NCI-H526 (cell line): Measurements from ENCODE around the gene TNS3.

Experiments used
- DNase-seq, 2 experiments: peaks; one replicate each; lab custom pipeline; 2025; lab: John Stamatoyannopoulos, UW

The TNS3 gene

DNA sequence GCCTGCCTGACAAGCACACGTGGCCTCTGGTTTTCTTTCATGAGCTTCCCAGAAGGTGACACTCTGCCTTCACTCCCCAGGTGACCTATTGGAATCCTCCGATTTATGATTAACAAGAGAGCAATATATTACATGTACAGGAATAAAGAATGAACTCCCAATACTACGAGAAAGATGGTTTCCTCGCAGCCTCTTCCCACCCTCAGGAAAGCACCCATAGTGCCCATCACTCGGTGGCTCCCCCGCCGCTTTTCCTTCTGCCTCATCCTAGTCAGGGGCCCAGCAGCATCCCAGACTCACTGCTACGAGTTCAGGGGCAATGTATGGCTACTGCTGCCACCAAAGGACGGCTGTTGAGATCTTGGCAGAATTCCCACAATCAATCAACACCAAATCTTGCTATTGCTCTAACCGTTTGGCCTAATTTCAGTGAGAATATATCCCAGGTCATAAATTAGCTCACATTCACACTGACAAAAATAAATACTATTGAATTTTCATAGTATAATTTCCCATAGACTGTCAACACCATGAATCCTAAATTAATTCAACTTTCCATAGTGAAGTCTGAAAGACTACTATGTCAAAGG is 196.3 kb downstream of the TNS3 start:
- no peak for DNase-seq

DNA sequence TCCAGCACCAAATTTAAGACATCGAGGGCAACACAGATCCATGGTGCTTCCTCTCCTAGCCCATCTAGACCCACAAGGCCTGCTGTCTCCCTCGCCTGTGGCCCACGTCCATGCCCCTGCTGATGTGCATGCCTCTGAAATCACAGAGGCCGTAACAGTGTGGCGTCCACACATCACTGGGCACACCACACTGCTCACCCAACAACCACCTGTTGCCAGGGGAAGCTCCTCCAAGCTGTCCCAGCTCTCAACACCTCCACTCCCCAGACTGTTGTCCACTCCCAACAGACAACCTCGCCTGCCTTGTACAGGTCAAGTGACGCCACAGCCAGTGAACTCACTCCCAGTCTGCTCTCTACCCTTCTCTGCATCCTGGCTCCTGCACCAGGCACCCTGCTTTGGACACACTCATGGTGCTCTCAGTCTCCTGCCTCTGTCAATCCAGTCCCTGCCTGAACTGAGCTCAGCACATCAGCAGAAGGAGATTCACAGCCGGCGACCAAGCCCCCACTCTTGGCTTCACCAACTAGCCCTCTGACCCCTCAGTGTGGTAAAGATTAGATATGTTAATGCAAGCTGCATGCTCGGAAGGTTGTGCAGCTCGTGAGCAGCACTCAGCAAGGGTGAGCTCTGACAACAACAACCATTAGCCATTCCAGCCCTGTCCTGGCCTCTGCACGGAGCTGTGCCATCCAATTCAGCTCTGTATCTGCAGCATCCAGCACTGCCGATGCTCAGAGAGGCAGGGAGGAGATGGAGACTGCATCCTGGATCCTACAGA is 197.0 kb downstream of the TNS3 start:
- no peak for DNase-seq

DNA sequence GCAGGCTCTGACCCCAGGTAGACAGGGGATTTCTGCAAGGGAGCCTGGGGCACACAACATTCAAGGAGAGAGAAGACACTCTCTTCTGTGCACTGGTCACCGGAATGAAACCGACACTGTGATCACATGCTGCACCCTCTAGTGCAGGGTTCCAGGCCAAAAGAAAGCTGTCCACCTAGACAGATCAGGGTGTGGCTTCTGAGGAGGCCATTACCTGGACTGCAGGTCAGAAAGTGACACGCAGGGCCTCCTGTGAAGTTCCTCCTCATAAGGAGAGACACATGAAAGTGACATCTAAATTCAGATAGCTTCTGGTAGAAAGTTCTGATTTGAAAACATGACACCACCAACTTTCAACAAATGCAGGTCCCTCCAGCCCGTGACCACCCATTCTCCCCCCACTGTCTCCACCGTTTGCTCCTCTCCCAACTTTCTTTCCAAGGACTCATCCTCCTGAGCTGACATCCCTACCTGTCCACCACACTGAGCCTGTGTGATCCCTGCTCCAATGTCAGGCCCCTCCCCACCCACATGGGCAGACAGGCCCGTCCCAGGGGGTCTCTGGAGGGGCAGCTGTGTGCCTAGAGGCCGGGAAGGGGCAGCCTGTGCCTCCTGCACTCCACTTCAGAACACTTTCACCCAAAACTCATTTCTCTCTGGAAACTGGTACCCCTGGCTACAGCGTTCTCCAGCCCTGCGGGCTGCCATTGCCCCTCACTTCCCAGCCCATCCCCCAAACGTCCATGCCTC is 198.0 kb downstream of the TNS3 start:
- DNase-seq: no peak

DNA sequence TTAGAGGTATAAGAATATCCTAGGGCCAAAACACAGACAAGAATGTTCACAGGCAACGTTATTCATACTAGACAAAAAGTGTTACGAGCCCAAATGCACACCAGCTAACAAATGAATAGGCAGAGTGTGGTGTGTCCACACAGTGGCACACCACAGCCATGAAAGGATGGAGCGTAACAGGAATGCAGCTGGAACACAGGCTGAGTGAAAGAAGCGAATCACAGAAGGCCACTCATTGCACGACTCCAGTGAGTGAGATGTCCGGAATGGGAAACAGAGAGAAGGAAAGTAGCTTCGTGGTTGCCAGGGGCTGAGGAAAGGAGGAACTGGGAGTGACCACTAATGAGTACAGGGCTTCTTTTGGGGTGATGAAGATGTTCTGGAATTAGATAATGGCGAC is 198.8 kb downstream of the TNS3 start:
- no peak for DNase-seq

DNA sequence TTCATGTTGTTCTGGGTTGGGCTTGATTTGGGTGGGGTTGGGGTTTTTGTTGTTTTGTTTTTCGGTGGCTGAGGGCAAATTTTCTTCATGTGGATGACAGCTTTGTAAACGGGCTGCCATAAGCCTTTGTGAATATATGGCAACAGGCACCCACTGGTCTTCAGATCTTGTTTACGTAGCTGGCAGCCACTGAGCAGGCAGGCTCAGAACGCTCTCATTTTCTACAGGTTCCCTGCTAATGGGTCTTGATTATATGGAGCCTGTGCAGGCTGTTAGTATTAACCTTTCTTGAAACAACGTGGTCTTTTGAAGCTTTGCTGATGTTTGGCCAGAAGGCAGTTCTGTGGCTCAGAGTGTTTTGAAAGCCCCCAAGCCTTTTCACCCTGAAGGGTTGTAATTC is 199.7 kb downstream of the TNS3 start:
- no peak for DNase-seq

DNA sequence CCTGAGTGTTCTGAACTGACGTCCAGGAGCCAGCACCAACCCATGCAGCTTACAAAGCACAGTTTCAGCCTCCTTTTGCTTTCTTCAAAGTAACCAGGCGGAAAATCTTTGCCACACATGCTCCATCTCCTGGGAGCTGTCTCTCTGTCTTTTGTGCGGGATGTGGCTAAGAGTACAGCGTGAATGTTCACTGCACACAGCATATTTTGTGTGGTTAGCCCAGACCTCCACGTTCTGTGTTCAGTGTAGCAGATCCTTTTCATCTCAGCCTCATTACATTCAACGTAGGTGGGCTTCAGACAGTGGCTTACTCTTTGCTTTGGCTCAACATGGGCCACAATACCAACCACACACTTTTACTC is 200.8 kb downstream of the TNS3 start:
- DNase-seq: no peak

DNA sequence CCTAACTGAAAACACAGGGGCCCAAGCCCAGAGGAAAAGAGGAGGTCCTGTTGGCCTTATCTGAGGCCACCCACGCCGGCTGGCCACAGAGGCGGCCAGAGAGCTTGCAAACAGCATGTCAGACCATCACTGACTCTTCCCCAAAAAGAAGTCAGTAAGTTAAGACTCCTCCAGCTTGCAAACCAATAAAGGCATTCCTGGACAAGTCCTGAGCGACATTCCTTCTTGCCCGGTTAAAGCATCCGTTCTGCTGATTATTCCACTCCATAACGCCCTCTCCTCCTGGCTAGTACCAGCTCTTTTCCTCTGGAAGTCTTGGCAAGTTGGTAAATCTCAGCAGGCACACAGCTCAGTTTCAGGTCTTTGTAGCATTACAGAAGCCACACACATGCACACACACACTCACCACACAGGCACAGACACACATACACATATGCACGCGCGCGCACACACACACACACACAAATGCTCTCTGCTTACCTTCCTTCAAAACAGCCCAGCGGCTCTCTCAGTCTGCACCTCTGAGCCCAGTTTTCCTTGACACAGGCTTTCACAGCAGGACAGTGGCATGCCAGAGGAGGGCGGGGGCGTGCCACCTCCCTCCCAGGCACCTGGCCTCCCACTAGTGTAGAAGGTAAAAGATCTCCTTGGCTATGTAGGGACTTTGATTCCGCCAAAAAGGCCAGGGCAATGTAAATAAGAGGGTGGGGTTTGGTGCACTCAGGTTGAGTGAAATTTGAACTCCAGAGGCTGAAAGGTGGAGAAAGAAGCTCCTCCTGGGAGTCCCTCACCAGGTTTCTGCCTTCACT is 201.4 kb downstream of the TNS3 start:
- peak in 1 of 2 experiments; percentile 40 for DNase-seq

DNA sequence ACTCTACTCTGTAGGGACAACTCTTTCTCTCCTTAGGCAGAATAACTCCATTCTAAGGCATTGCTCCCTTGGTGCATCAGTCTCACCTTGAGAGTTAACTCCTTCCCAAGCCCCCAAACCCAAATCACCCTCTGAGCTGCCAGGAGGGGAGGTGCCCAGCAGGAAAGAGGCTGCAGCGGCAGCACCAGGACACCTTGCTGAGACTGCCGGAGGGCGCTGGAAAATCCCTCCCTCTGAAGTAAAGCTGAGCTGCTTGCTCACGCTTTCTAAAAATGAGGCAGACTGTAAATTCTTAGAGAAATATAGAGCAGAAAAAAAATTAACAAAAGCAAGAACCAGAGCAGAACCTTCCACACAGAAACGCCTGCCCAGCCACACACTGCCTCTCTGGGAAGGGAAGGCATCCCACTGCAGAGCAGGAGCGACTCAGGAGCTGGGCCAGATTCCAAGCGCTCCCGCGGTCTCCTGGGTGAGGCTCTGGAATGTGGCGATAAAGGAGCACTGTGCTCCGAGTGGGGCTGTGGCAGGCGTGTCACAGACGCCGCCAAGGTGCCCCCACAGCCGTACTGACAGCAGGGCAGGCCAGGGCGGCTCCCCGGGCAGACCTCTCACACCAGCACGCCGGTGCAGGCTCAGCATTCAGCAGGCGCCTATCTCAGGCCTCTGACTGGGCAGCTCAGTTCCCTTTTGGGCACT is 202.1 kb downstream of the TNS3 start:
- no peak for DNase-seq

DNA sequence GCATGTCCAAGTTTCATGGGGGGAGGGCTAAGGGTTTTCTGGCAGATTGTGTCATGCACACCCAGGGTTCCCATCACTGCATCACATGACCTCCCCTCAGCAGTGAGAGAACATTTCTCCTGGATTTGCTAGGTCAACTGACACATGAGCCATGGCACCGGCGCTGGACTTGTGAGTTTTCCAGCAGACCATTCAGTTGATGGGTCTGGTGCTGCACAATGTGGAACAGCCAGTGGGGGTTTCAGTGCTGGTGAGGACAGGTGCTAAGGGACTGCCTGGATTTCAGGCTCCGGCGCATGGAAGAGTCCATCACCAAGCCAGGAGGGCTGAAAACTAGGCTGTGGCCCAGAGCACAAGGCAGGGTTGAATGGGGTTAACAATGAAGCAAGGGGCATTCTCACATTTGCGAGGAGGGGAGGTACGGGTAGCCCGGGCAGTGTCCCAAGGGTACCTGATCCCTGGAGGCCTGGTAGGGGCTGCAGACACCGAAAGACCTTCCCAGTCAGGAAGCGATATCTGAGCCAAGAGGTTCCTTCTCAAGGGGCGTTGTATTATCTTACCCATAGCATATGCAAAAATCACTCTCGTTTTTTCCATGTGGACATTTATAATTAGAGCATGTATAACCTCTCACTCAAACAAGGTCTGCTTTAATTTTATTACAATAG is 203.0 kb downstream of the TNS3 start:
- DNase-seq: peak in 1 of 2 experiments; percentile 19

DNA sequence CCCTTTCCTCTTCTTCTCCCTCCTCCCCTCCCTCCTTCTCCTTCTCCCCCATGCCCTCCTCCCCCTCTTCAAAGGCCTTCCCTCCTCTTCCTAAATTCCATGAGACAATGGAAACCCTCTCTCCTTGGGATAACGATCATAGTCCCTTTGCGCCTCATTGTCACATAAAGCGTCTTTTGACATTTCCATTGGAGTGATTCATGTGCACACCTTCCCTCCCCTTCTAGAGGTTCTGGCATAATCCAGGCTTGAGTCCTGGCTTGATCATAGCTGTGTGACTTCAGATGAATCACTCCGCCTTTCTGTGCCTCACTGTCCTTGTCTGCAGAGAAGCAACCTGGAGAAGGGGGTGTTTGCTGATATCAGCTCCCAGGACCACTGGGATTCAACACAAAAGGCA is 204.2 kb downstream of the TNS3 start:
- DNase-seq: no peak

DNA sequence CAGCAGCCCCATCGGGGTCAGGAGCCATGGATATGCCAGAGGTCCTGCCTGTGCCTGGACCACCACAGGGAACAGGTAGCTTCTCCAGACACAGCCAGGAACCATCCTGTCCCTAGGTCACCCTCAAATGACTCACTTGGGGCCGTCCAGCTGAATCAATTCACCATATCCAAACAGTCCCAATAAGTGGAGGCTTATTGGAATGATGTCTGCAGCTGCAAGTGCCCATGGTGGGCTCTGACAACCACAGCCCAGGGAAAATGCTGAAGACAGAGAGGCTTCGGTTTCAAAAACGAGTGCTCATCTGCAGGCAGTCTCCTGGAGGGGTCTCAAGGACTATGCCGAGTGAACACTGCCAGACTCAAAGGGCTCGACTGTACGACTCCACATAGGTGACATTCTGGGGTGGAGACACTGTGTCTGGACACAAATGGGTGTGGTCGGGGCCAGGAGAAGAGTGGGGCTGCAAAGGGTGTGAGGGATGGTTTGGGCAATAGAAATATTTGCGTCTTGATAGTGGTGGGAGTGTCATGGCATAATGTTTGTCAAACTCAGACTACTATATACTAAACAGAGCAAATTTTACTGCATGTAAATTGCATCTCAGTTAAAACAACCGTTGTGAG is 204.8 kb downstream of the TNS3 start:
- no peak for DNase-seq

DNA sequence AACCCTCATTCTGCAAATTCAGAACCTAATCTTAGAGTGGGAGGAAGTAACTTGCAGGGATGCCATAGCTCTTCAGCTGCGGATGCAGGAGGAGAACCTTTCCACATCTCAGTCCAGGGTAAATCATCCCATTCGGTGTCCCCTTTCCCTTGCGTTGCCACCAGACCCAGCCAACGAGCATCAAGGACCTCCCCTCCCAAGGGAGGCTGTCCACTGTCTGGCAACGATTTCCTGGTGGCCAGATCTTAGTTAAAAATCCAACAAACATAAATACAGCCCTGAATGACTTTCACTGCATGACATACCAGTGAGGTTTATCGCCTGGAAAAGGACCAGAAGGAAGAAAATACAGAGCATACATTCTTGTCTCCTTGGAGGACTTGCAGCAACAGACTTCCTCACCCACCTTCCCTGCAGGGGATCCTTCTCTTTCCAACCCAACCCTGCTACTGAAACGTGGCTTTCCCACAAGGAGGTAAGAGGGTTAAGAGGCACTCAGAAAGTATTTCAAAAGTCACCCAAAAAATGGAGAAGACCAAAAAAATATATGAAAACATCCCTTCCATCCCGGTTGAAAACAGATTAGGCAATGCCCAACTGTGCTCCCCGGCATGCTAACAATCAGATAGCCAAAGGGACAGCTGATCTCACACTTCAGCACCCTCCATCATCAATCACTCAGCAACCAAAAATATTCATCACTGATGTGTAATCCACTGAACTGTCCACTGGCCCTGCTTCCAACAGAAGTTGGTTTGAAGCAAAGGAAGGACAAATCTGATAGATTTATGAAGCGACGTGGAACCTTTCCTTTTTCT is 206.6 kb downstream of the TNS3 start:
- no peak for DNase-seq

DNA sequence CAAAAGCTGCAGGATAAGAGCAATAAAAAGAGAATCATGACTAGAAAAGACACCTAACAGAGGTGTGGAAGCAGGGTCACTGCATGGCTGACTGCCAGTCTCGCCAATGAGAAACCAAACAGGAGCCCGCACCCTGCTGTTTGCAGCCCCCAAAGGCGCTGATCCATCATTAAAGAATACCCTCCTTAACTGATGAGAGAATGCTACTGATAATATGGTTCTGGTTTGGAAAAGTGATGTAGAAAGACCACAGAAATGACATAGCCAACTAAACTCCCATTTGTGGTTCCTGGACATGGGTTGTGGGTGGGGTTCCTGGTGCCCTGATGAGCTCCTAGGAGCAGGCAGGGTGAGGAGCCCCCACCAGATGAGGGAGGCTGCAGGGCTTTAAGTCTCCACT is 207.4 kb downstream of the TNS3 start:
- DNase-seq: no peak

DNA sequence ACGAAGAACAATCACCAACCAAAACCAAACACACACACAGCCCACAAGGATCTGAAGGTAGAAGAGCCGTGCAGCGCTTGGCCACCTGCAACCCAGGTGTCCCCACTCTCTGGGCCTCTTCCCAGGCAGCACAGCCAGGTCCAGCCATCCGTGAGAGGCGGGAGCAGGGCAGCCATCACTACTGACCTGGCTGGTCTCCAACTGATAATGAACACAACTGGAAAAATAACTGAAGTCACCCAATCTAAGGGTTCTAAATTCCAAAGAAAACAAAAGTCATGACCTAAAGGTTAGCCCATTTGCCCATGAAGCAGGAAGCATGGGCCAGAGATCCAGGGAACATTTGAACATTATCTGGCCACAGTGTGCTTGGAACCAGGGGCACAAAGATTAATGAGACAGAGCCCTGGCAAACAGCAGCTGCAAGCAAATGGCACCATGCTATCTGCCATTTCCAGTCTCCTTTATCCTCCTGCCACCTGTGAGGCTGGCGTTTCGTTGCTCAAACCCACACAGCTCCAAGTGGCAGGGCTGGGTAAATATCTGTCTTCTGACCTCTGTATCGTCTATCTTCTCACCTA is 207.9 kb downstream of the TNS3 start:
- DNase-seq: no peak

DNA sequence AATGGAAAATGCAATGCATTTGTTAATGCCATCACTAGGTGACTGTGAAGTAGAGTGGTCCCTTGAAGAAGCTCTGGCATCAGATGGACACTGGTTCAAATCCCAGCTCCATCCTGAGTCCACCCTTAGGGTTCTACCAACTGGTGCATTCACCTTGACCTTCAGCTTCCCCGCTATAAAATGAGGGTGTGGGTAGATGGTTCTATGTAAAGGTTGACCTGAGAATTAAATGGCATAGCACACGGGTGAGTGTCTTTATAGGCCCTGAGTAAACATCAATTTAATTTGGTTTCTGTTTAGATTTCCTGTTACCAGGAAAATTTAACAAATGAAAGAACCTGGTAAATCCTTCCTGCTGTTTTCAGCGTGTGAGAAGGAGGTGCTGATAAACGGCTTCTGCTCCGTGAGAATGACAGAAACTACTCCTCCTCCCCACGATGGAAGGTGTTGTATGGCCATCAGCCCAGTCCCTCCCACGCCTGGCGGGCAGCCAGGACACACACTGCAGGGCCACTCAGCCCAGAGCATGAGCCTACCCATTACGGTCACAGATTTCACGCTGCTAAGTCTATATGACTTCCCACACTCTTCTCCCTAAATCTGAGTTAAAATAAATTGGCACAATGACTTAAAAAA is 210.1 kb downstream of the TNS3 start:
- no peak for DNase-seq

DNA sequence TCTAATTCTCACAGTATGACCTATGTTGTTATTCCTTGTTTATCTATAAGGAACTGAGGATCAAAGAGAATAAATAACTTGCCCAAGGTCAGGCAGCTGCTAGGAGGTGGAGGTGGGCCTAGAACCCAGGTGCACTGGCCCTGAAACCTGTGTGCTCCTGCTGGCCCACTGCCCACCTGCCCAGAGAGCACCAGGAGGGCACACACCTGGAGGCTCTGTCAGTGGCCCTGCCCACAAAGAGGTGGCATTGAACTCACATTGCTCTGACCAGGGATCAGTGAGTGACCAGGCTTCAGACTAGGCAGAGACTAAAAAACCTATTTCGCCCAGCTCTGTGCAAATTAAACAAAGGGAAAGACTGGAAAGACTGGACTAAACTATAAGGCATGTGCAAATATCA is 210.6 kb downstream of the TNS3 start:
- DNase-seq: no peak

DNA sequence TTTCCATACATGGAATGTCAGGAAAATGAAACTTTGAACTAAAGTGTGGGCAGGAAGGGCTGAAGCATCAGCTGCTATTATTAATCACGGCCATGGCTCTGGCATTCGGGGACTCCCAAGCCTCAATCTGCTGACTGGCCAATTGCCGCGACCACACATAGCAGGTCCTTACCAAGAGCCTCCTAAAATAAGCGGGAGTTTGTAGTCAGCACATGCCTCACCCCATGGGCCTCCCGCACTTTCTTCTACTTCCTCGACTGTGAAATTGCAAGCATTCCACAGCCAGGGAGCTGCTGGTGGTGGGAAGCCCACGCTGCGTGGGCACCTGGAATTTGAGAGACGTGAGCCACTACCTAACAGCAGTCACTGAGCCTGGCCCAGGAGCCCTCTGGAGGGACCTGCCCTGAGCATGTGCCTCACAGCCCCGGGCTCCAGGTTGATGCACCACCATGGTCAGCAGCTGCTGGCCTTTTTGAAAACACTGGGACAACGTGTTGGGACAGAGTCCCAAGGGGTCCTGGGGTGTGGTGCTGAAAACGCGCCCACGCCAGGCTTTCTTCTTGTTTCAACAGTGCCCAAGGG is 211.4 kb downstream of the TNS3 start:
- DNase-seq: no peak

DNA sequence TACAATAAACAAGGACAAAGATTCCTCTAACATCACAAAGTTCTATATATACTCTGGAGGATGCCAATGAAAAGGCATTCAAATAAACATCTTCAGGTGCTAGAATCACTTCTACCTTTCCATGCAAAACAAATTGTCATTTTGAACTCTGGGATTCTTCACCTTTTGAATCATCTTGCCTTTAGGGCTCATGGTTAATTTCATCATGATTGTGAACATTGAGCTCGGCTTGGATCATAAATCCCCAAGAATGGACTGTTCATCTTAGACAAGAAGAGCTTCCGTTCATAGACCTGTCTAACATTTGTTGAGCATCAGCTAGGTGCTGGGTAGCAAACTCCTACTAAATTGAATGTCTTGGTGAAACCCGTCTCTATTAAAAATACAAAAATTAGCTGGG is 212.2 kb downstream of the TNS3 start:
- no peak for DNase-seq
